Breast epithelium (tissue), 3 donors: ENCODE measurements around the gene WDR18.

Source experiments
- CTCF ChIP-seq, 3 donors: fragments of 450-650 bp; IDR thresholded peaks; one replicate each; pipeline ENCODE4 v1.5.1; 2016 to 2017; ENCODE audit warnings: antibody characterized with exemption in 3 of 3, mild to moderate bottlenecking in 3 of 3, moderate library complexity in 3 of 3
- POLR2A ChIP-seq: fragments of 450-650 bp; IDR thresholded peaks from one replicate; pipeline ENCODE4 v1.6.1; 2016; ENCODE audit warnings: antibody characterized with exemption, mild to moderate bottlenecking, moderate library complexity
- POLR2AphosphoS5 ChIP-seq, 3 donors: sonication (generic); formaldehyde crosslinking; IDR thresholded peaks; one replicate each; pipeline ENCODE4 v1.6.1; 2017; ENCODE audit warnings: antibody characterized with exemption in 3 of 3

GRCh38 chr19:1041835-1042685, 57.9 kb downstream of the WDR18 start:
- no peak for TF ChIP-seq CTCF (IDR thresholded peaks at IDR 0.05)
- no peak for TF ChIP-seq POLR2AphosphoS5 (IDR thresholded peaks at IDR 0.05)
- TF ChIP-seq POLR2A: no peak
